Smooth muscle cell of the brain vasculature (primary cell): ENCODE measurements around the gene AGBL3.

Experiments
- DNase-seq: peaks from one replicate; pipeline ENCODE4 v3.0.0-alpha.2; 2012; ENCODE audit warnings: low read depth, low spot score

Gene AGBL3

GRCh38 chr7:134986363-134987251 is at the start of gene AGBL3:
TSS of gene AGBL3 (plus strand) at chr7:134986508. CDS start at chr7:134987934, 1,426 bp downstream.
- DNase-seq: peak; percentile 83

DNA sequence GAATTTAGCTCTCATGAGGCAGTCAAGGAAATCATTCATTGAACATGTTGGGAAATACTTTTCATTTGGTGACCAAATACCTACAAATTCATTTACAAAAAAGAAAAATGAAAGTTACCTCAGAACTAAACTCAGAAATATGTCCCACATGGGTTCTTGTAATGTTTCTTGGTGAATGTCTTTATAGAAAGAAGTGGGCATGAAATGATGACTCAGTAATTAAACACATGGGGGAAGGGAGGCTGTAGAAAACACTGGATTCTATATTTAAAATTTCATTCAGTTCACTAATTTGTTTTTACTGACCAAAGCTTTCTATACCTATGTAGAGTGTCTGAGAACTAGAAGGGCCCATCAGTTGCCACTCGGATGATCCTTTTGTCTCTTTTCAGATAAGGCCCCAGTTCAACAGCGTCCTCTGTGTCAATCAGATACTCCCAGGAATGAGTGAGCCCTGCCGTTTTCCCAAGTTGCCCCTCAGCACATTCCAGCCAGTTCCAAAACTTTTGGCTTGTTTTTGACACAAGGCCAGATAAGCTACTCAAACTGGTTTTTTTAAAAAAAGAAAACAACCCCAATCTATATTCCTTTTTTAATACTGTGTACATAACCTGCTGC is 49.3 kb upstream of the AGBL3 start:
- no peak for DNase-seq

- no peak for DNase-seq
Observed at GRCh38 chr7:134938141-134938540, 48.2 kb upstream of the AGBL3 start.

DNA sequence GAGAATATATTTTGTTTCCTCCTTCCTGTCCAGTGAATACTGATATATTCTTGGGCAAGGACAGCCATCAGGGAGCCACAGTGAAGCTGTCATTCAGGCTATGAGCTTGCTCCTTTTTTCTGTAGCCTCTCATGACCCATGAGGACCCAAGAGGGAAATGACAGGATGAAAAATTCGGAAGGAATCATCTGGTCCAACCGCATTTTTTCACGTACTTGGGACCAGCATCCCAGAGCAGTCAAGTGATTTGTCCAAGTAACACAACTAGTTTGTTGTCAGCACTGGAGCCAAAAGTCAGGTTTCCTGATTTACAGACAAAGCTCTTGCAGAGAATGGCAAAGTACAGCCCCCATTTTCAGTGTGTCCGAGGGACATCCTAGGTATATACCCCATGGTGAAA is 47.2 kb upstream of the AGBL3 start:
- DNase-seq: no peak

GRCh38 chr7:134940729-134941128 is 45.6 kb upstream of the AGBL3 start:
- no peak for DNase-seq

DNA sequence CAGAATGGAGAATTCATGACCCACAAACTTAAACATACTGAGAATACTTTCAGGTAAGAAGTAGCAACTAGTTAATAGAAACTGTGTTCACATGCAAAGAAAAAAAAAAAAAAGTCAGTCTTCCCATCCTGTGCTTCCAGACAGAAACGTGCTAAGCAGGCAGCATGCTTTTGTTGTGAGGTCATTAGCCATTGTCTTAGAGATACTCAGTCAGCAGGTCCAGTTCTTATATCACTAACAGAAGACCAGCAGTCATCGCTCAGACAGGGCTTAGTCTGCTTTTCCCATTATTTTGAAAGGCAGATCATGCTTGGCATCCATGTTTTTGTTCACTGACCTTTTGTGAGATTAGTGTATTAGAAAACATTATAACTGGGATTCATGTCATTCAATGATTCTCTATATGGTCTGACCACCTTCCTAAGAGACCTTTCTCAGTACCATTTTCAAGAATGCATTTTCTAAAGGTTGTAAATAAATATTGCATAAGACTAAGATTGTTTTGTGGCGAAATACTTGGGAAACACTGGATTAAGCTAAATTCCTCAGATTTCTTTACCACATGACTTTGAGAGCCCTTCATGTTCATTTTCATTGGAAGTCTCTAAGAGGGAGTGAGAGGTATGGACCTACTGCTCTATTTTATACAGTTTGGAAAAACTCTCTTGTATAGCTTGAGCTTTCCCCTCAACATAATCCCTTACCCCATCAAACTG is 45.0 kb upstream of the AGBL3 start:
- peak; percentile 32 for DNase-seq

GRCh38 chr7:134941952-134942351 is 44.4 kb upstream of the AGBL3 start:
- DNase-seq: no peak

DNA sequence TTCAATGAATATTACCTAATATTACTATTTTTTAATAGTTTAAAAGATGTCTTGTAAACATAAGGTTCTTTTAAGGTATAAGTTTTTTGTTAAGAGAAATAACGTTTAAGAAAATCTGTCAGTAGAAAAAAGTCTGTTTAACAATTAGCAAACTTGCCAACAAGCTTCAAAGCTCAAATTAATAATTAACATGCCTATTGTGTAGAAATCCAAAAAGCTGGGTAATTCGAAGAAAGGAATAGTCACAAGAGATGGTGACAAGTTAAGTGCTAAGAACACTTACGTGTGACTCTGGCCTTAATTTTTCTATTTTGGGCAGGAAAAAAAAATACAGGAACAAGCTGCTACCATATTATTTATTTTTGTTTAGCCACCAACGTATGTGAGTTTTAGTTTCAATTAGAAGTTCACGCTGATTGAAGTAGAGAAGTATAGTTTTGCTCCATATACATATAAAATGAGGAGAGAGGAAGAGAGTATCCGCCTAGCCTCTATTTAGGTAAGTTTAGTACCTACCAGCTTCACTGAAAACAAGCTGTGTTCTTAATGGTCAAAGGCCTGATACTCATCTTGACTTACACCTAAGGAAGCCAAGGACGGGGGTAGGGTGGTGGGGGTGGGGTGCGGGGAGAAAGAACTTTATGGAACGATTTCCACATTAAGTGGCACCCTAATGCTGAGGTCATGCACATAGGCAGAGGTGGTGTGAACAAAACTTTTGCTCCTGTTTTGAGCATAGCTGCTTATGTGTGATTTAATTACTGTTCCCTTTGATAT is 43.4 kb upstream of the AGBL3 start:
- DNase-seq: no peak

GRCh38 chr7:134943785-134944400 is 42.4 kb upstream of the AGBL3 start:
- DNase-seq: peak; percentile 24

DNA sequence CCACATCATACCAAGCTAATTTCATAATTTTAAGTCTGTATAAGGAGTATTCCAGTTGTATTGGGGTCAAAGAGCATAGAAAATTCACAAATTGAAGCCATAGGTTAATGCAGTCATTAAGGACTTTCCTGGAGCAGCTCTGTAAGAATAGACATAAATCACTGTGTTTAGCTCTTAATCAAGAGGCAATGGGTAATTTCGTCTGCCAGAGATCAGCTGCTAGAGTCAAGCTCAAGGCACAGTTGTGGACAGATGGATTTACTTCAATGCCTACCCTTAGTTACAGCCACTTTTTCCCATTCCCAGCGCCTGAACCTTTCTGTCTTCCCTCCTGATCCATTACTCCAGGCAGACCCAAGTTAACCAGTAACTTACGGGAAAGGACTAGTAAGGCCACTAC is 40.6 kb upstream of the AGBL3 start:
- DNase-seq: no peak

DNA sequence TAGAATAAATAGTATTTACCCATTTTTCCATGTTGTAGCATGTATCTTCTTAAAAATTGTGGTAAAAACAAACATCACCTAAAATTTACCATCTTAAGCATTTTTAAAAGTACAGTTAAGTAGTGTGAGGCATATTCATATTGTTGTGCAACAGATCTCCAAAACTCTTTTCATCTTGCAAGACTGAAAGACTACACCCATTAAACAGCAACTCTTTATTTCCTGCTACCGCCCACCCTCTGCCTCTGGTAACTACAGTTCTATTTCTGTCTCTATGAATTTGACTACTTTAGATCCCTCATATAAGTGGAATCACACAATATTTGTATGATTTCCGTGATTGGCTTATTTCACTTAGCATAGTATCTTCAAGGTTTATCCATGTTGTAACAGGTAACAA is 40.0 kb upstream of the AGBL3 start:
- no peak for DNase-seq

DNA sequence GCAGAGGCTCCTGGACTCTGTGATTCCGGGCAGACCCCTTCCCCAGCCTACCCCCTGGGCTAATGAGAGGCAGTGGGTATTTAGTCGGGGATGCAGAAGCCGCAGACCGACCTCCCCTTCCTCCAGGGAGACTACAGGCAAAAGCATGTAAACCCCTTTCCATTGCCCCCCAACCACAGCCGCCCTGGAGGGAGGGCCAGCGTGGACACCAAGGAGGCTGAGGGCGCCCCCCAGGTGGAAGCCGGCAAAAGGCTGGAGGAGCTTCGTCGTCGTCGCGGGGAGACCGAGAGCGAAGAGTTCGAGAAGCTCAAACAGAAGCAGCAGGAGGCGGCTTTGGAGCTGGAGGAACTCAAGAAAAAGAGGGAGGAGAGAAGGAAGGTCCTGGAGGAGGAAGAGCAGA is 39.0 kb upstream of the AGBL3 start:
- no peak for DNase-seq

DNA sequence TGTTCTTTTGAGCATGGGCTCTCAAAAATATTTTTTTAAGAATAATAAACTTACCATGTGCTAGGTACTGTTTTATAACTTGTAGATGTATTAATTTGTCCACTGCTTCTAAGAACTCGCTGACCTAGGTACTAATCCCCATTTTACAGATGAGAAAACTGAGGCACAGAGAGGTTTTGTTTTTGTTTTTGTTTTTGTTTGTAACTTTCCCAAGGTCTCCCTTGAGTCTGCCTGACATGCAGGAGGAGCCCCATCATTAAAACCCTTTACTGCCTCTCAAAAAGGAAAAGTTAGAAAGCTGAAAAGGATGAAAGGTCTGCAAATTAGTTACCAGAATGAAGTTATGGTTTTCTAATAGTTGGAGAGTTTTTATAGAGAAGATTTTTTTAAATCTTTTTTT is 38.5 kb upstream of the AGBL3 start:
- DNase-seq: no peak

GRCh38 chr7:134948246-134948645 is 38.1 kb upstream of the AGBL3 start:
- DNase-seq: peak; percentile 17

DNA sequence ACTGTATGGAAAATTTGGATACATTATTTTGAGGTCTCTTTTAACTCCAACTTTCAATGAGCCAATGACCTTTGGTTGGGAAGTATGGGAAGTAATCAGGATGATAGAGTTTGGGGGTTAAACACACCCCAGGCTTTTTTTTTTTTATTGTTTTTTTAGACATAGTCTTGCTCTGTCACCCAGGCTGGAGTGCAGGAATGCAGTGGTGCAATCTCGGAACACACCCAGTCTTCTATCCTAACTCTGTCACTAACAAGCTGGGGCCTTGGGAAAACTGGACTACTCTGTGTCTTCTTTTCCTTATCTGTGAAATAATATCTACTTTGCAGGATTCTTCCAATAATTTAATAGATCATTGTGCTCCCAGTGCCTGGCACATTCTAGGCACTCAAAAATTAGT is 37.6 kb upstream of the AGBL3 start:
- DNase-seq: no peak

GRCh38 chr7:134949171-134949570 is 37.1 kb upstream of the AGBL3 start:
- DNase-seq: no peak

- no peak for DNase-seq
Observed at GRCh38 chr7:134954197-134955082, 31.9 kb upstream of the AGBL3 start.

DNA sequence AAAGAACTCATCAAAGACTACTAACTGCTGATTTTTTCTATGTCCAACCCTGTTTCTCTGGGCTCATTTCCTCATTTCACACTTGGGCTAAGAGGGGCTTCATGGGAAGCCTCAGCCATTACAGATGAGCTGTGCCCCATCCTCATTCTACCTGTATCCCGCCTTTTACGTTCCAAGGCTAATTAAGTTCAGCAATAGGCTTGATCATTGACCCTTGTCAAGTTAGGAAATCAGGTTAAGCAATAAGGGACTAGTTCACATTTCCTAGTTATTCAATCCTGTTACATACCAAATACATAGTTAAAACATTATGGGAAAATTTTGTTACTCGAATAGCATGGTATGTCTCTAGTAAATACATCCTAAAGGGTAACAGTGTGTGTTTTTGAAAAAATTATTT is 29.3 kb upstream of the AGBL3 start:
- no peak for DNase-seq

DNA sequence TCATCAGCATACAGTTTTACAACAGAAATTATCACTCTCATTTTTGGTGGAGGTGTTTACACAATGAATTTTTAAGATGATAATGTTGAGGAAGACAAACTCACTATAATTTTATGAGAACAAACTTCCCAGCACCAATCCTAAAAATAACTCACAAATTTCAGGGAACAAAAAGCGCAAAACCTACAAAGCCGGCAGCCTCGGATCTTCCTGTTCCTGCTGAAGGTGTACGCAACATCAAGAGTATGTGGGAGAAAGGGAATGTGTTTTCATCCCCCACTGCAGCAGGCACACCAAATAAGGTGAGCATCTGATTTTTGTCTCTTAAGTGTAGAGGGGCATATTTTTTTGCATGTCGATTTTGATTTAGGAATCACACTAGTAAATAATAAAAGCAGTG is 26.5 kb upstream of the AGBL3 start:
- no peak for DNase-seq

GRCh38 chr7:134962270-134962780 is 24.0 kb upstream of the AGBL3 start:
- no peak for DNase-seq
